Endothelial cell of umbilical vein (primary cell): ENCODE data around the gene SAPCD2. TPM values are rescaled to one million over a fixed set of nuclear protein-coding genes. Genes with fewer than 3 reads are reported as not detected.

Source experiments
- BruUV-seq: library from RNA; stranded (reverse); fragments of 400-500 nt; replicated peaks from 2 replicates; lab custom pipeline; 2021; lab: Mats Ljungman, UMichigan
- CTCF ChIA-PET: fragments of 300-600, 350-600 bp; sonication (Branson Sonifier 250); formaldehyde crosslinking; loops from one replicate; lab custom pipeline; 2021; ENCODE audit warnings: antibody characterized with exemption, inconsistent platforms; lab: Charles Lee
- POLR2A ChIA-PET: fragments of 300-600, 350-600 bp; sonication (Branson Sonifier 250); formaldehyde crosslinking; loops from one replicate; lab custom pipeline; 2021; ENCODE audit warnings: antibody characterized with exemption, inconsistent platforms; lab: Charles Lee
- DNase-seq: peaks from one replicate; pipeline ENCODE4 v3.0.0-alpha.2; 2011; ENCODE audit warnings: low read depth, low spot score
- FAIRE-seq: peaks from 2 replicates; lab custom pipeline; 2011; peaks lifted over from hg19 to GRCh38; lab: Jason Lieb, UNC
- H2AFZ ChIP-seq: 2 replicates; pipeline ENCODE4 v1.6.0; 2012; ENCODE audit warnings: low read depth, low read length, control low read depth, inconsistent platforms
- H3K27ac ChIP-seq: 2 replicates; pipeline ENCODE4 v1.5.1; 2011; ENCODE audit warnings: low read depth, mild to moderate bottlenecking, control low read depth, low read length, moderate library complexity; ENCODE audit not compliant: insufficient read depth
- H3K27me3 ChIP-seq, 2 experiments: 2 replicates each; pipeline versions ENCODE4 v1.6.0 to v1.6.1; 2011; ENCODE audit warnings: low read length in 2 of 2, mixed read lengths in 1 of 2; ENCODE audit not compliant: control insufficient read depth in 2 of 2, insufficient read depth in 2 of 2
- H3K36me3 ChIP-seq, 2 experiments: 2 replicates in 1 of 2; 3 replicates in 1 of 2; pipeline ENCODE4 v1.5.1; 2011; ENCODE audit warnings: low read length in 2 of 2, mild to moderate bottlenecking in 1 of 2, moderate library complexity in 1 of 2; ENCODE audit not compliant: control insufficient read depth in 2 of 2, insufficient read depth in 2 of 2; ENCODE audit errors: extremely low read depth in 1 of 2
- H3K4me1 ChIP-seq: 3 replicates; pipeline ENCODE4 v1.5.1; 2011; ENCODE audit warnings: mild to moderate bottlenecking, low read length; ENCODE audit not compliant: control insufficient read depth, insufficient read depth; ENCODE audit errors: extremely low read depth
- H3K4me2 ChIP-seq: 2 replicates; pipeline ENCODE4 v1.6.1; 2011; ENCODE audit warnings: low read length, control low read depth, mixed read lengths; ENCODE audit not compliant: insufficient read depth
- H3K4me3 ChIP-seq, 3 experiments: fragments of 200-600 bp in 1 of 3; sonication (generic), shearing (Covaris generic) in 1 of 3; replicated peaks in 1 of 3; 2 replicates each; pipeline ENCODE4 v1.5.1; 2011 to 2016; ENCODE audit warnings: control low read depth in 3 of 3, low read length in 3 of 3, mild to moderate bottlenecking in 2 of 3, inconsistent platforms in 1 of 3, low read depth in 1 of 3, moderate library complexity in 1 of 3; ENCODE audit not compliant: insufficient read depth in 1 of 3
- H3K79me2 ChIP-seq: 2 replicates; pipeline ENCODE4 v1.6.0; 2012; ENCODE audit warnings: low read length, inconsistent platforms; ENCODE audit not compliant: control insufficient read depth, insufficient read depth
- H3K9ac ChIP-seq: replicated peaks from 2 replicates; pipeline ENCODE3; 2011; ENCODE audit warnings: low read length, control low read depth; ENCODE audit not compliant: insufficient read depth; ENCODE audit errors: extremely low read depth
- H3K9me1 ChIP-seq: replicated peaks from 3 replicates; pipeline ENCODE4 v1.6.0; 2011; ENCODE audit warnings: mild to moderate bottlenecking, low read length; ENCODE audit not compliant: control insufficient read depth, insufficient read depth; ENCODE audit errors: extremely low read depth
- H3K9me3 ChIP-seq: replicated peaks from 2 replicates; pipeline ENCODE4 v1.5.1; 2012; ENCODE audit warnings: low read length, inconsistent platforms; ENCODE audit not compliant: control insufficient read depth, insufficient read depth
- H4K20me1 ChIP-seq: replicated peaks from 2 replicates; pipeline ENCODE3; 2011; ENCODE audit warnings: mild to moderate bottlenecking, low read length; ENCODE audit not compliant: control insufficient read depth, insufficient read depth; ENCODE audit errors: extremely low read depth
- CTCF ChIP-seq, 2 donors: IDR thresholded peaks; 1 replicate in 1 of 2; 2 replicates in 1 of 2; pipeline ENCODE4 v1.5.1; 2011; ENCODE audit warnings: low read length in 2 of 2, mild to moderate bottlenecking in 2 of 2, moderate library complexity in 2 of 2, control low read depth in 1 of 2, inconsistent platforms in 1 of 2, low read depth in 1 of 2; ENCODE audit not compliant: insufficient read depth in 1 of 2; ENCODE audit errors: extremely low read depth in 1 of 2
- EZH2 ChIP-seq: IDR thresholded peaks from 2 replicates; pipeline ENCODE4 v1.6.1; 2012; ENCODE audit warnings: borderline replicate concordance, low read depth, mild to moderate bottlenecking, moderate library complexity, low read length, inconsistent platforms; ENCODE audit not compliant: severe bottlenecking
- dilution Hi-C: fragments of 300-500 bp; cut with MboI; formaldehyde crosslinking; loops from one replicate; pipeline ENCODE4 v1.15.0; 2019; ENCODE audit warnings: low sequenced_read_pairs; ENCODE audit not compliant: extremely low pct_ligation_motif_present
- intact Hi-C: fragments of 100-400 bp; cut with micrococcal nuclease; formaldehyde crosslinking; loops from one replicate; pipeline ENCODE4 v1.10.0; 2022
- polyA plus RNA-seq, 4 experiments: library from polyadenylated mRNA; depleted of rRNA in 3 of 4; stranded (reverse) in 3 of 4; unstranded in 1 of 4; fragments of >200 nt; gene quantifications; 2 replicates each; pipeline versions ENCODE4 v1.2.1 to v1.2.3, GENCODE V29; 2011 to 2012; ENCODE audit warnings: missing spikeins in 1 of 4
- total RNA-seq: library from RNA; stranded (reverse); gene quantifications from 2 replicates; pipeline ENCODE4 v1.2.3, GENCODE V29; 2021

Gene SAPCD2
- total and polyA plus RNA-seq, 2 donors (not counting 3 experiments of a cell fraction or from before 2014, with no cell fraction given) = 11.5 to 27.8 TPM

GRCh38 chr9:137034709-137035506 lies 35.4 kb downstream of the SAPCD2 start:
- Histone ChIP-seq H2AFZ (no peak overlapping the region), H3K4me3 (no peak overlapping the region), H3K9me1 (no peaks in the 10 kb centered on the region), H3K9ac (no peak overlapping the region), H4K20me1 (no peaks in the 10 kb centered on the region), H3K27ac (no peak overlapping the region), H3K4me2 (no peak overlapping the region), H3K4me1 (no peaks in the 10 kb centered on the region), H3K27me3 (no peaks in the 10 kb centered on the region), H3K79me2 (no peaks in the 10 kb centered on the region), H3K36me3 (peaks cover 0 to 13% of the 10 kb centered on the region in 2 experiments), H3K9me3 (no peaks in the 10 kb centered on the region)
- dilution Hi-C loops = no loop called here
- TF ChIP-seq EZH2 (no peak), CTCF (IDR thresholded peaks at IDR 0.05; ENCODE audit: extremely low read depth in 1 of 2, insufficient read depth in 1 of 2, low read depth in 1 of 2, low read length in 2 of 2) (peak; percentile 91 to 97)
- peak; percentile 99 for FAIRE-seq
- peak; percentile 82 for DNase-seq
- CTCF ChIA-PET = interaction anchor here (0.6 to 4.3 kb wide), 45 partner anchors 8 to 269 kb away, joined by 3 to 111 read pairs (median 4); partner anchors contain the start of genes AJM1, CLIC3, FBXW5 and MAN1B1
- POLR2A ChIA-PET = interaction anchor here (0.6 kb wide), 2 partner anchors 34 to 106 kb away, joined by 3 to 5 read pairs; no protein-coding TSS in a partner anchor
- intact Hi-C loops = loop anchor here (1.0 to 2.0 kb wide), 4 partner anchors 87 to 248 kb away; partner anchors contain the start of genes AJM1 and TMEM141
- BruUV-seq = no TSS peak
